ENCODE data around the gene PILRA.

DNA sequence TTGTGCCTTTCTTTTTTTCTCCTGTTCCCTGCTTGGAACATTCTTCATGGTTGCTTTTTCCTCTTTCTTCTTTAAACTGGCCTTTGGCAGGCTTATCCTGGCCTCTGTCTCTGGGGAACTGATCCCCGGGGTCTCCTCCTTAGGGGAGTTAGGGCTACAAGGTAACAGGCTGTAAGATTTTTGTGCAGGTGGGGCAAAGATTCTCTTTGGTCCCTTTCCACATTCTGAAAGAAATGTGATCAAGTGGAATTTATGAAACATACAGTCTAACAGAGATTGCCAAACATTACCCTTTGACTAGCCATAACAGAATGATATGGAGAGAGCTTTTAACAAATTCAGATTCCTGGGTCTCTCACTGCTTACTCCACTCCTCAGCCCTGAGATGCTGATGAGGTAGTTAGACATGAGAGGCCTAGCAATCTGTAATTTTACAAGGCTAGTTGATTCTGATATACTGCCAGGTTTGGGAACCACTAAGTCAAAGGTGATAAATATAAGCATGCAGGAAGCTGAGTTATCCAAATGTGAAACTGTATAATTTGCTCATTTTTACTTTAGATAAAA is 46.5 kb downstream of the PILRA start:
- no peak for TF ChIP-seq EP300 (IDR thresholded peaks at IDR 0.05)
- TF ChIP-seq, protein P1, sequence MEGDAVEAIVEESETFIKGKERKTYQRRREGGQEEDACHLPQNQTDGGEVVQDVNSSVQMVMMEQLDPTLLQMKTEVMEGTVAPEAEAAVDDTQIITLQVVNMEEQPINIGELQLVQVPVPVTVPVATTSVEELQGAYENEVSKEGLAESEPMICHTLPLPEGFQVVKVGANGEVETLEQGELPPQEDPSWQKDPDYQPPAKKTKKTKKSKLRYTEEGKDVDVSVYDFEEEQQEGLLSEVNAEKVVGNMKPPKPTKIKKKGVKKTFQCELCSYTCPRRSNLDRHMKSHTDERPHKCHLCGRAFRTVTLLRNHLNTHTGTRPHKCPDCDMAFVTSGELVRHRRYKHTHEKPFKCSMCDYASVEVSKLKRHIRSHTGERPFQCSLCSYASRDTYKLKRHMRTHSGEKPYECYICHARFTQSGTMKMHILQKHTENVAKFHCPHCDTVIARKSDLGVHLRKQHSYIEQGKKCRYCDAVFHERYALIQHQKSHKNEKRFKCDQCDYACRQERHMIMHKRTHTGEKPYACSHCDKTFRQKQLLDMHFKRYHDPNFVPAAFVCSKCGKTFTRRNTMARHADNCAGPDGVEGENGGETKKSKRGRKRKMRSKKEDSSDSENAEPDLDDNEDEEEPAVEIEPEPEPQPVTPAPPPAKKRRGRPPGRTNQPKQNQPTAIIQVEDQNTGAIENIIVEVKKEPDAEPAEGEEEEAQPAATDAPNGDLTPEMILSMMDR (IDR thresholded peaks at IDR 0.05), result no peak
